Gastroesophageal sphincter (tissue), 4 donors: ENCODE measurements around the gene NR3C1. TPM values are rescaled to one million over a fixed set of nuclear protein-coding genes. Genes with fewer than 3 reads are reported as not detected.

ENCODE experiments used
- ATAC-seq: fragments of 150-250 bp; one replicate; pipeline ENCODE4 v1.9.1; 2016; ENCODE audit warnings: mild to moderate bottlenecking, moderate library complexity
- H3K27ac ChIP-seq, 4 donors: fragments of 200-600 bp; sonication (generic) in 3 of 4; 1 replicate in 3 of 4; 2 replicates in 1 of 4; pipeline ENCODE4 v1.5.1; 2016 to 2019
- H3K27me3 ChIP-seq: fragments of 200-600 bp; sonication (generic); one replicate; pipeline ENCODE4 v1.5.1; 2019
- H3K36me3 ChIP-seq, 2 donors: fragments of 200-600 bp; sonication (generic); one replicate each; pipeline ENCODE4 v1.5.1; 2019; ENCODE audit warnings: control low read depth in 1 of 2
- H3K4me1 ChIP-seq, 3 donors: fragments of 200-600 bp; sonication (generic); 1 replicate in 2 of 3; 2 replicates in 1 of 3; pipeline ENCODE4 v1.5.1; 2016 to 2019; ENCODE audit warnings: control low read depth in 2 of 3
- H3K4me3 ChIP-seq, 2 donors: fragments of 200-600 bp; sonication (generic); one replicate each; pipeline ENCODE4 v1.5.1; 2019; ENCODE audit warnings: mild to moderate bottlenecking in 1 of 2, moderate library complexity in 1 of 2
- H3K9me3 ChIP-seq, 3 donors: fragments of 200-600 bp; sonication (generic); one replicate each; pipeline ENCODE4 v1.5.1; 2017 to 2019; ENCODE audit warnings: control low read depth in 2 of 3
- CTCF ChIP-seq, 4 experiments: fragments of 200-600 bp in 2 of 4; fragments of 450-650 bp in 2 of 4; sonication (generic) in 1 of 4; IDR thresholded peaks; one replicate each; pipeline ENCODE4 v1.5.1; 2017 to 2019; ENCODE audit warnings: antibody characterized with exemption in 4 of 4, mild to moderate bottlenecking in 2 of 4, moderate library complexity in 2 of 4
- EP300 ChIP-seq: sonication (generic); formaldehyde crosslinking; IDR thresholded peaks from one replicate; pipeline ENCODE4 v1.6.1; 2017; ENCODE audit warnings: antibody characterized with exemption, mild to moderate bottlenecking
- POLR2A ChIP-seq, 2 donors: fragments of 450-650 bp; IDR thresholded peaks; one replicate each; pipeline ENCODE4 v1.6.1; 2017; ENCODE audit warnings: antibody characterized with exemption in 2 of 2, mild to moderate bottlenecking in 2 of 2, moderate library complexity in 1 of 2
- POLR2AphosphoS5 ChIP-seq: sonication (generic); formaldehyde crosslinking; IDR thresholded peaks from one replicate; pipeline ENCODE4 v1.6.1; 2017; ENCODE audit warnings: antibody characterized with exemption
- WGBS, 2 donors: methylation state at CpG; one replicate each; pipeline ENCODE4 v1.1.5; 2018; ENCODE audit warnings: low coverage in 1 of 2; 5-methylcytosine and 5-hydroxymethylcytosine counted together
- total RNA-seq, 4 donors: library from RNA; depleted of rRNA; stranded (reverse); fragments of >200 nt; gene quantifications; one replicate each; pipeline ENCODE4 v1.1.0, GENCODE V29; 2016

NR3C1 gene
- total RNA-seq, 4 donors from 2014 or later: 69.7 to 103 (median 85.6) TPM

GRCh38 chr5:143406408-143406807, 2.9 kb upstream of the NR3C1 start:
- no peaks in the 10 kb centered on the region for H3K27me3 ChIP-seq
- TF ChIP-seq EP300 (no peak), CTCF (IDR thresholded peaks at IDR 0.05) (no peak)
- H3K9me3 ChIP-seq: no peaks in the 10 kb centered on the region
- H3K27ac ChIP-seq: no peak overlapping the region
- no peak for ATAC-seq
- no peak overlapping the region for H3K4me3 ChIP-seq
- 100% methylated on average over 1 of the region's 1 CpG for WGBS, 2 donors
- H3K4me1 ChIP-seq: peaks cover 0 to 5% (median 0%) of the 10 kb centered on the region in 3 donors
- no peaks in the 10 kb centered on the region for H3K36me3 ChIP-seq

GRCh38 chr5:143405849-143406098, 2.3 kb upstream of the NR3C1 start:
- H3K4me3 ChIP-seq: peak overlapping the region; percentile 54 to 93
- H3K36me3 ChIP-seq: no peaks in the 10 kb centered on the region
- no peak for ATAC-seq
- TF ChIP-seq POLR2A (IDR thresholded peaks at IDR 0.05) (no peak), POLR2AphosphoS5 (no peak), CTCF (IDR thresholded peaks at IDR 0.05) (no peak), EP300 (no peak)
- no peaks in the 10 kb centered on the region for H3K9me3 ChIP-seq
- H3K27ac ChIP-seq: peak overlapping the region; percentile 77 to 100 (median 96)
- peaks cover 0 to 6% (median 0%) of the 10 kb centered on the region in 3 donors for H3K4me1 ChIP-seq
- no peaks in the 10 kb centered on the region for H3K27me3 ChIP-seq
- WGBS, 2 donors: 67 to 68% methylated on average over 3 of the region's 3 CpGs

- H3K36me3 ChIP-seq: no peaks in the 10 kb centered on the region
- TF ChIP-seq CTCF (IDR thresholded peaks at IDR 0.05) (peak in 3 of 4 experiments; percentile 9 to 43 (median 26)), EP300 (no peak), POLR2AphosphoS5 (peak; percentile 67), POLR2A (IDR thresholded peaks at IDR 0.05) (peak; percentile 57 to 60)
- peak overlapping the region; percentile 77 to 100 (median 96) for H3K27ac ChIP-seq
- H3K27me3 ChIP-seq: no peaks in the 10 kb centered on the region
- no peaks in the 10 kb centered on the region for H3K9me3 ChIP-seq
- peak overlapping the region; percentile 54 to 93 for H3K4me3 ChIP-seq
- 3 to 17% methylated on average over 1 to 28 of the region's 52 CpGs for WGBS, 2 donors
- peaks cover 0 to 12% (median 0%) of the 10 kb centered on the region in 3 donors for H3K4me1 ChIP-seq
- peak; percentile 46 for ATAC-seq
Observed at GRCh38 chr5:143405063-143405848, 1.8 kb upstream of the NR3C1 start.

GRCh38 chr5:143404416-143405062, 1.1 kb upstream of the NR3C1 start:
- no peaks in the 10 kb centered on the region for H3K27me3 ChIP-seq
- peak overlapping the region; percentile 77 to 100 (median 96) for H3K27ac ChIP-seq
- no peak for TF ChIP-seq EP300
- peak; percentile 25 for TF ChIP-seq POLR2AphosphoS5
- H3K36me3 ChIP-seq: no peaks in the 10 kb centered on the region
- peaks cover 0 to 19% (median 0%) of the 10 kb centered on the region in 3 donors for H3K4me1 ChIP-seq
- WGBS, 2 donors: 0 to 8% methylated on average over 2 to 11 of the region's 41 CpGs
- H3K4me3 ChIP-seq: peak overlapping the region; percentile 54 to 93
- H3K9me3 ChIP-seq: no peaks in the 10 kb centered on the region
- ATAC-seq: peak; percentile 62

GRCh38 chr5:143403334-143403592, 223 bp downstream of the NR3C1 start:
- ATAC-seq: peak; percentile 30
- H3K27me3 ChIP-seq: no peaks in the 10 kb centered on the region
- H3K36me3 ChIP-seq: no peaks in the 10 kb centered on the region
- TF ChIP-seq POLR2A (IDR thresholded peaks at IDR 0.05) (no peak), POLR2AphosphoS5 (no peak), CTCF (IDR thresholded peaks at IDR 0.05) (no peak), EP300 (no peak)
- H3K9me3 ChIP-seq: no peaks in the 10 kb centered on the region
- peaks cover 0 to 31% (median 0%) of the 10 kb centered on the region in 3 donors for H3K4me1 ChIP-seq
- H3K4me3 ChIP-seq: peak overlapping the region; percentile 54 to 93
- WGBS, 2 donors: 0% methylated on average over 1 of the region's 27 CpGs; no CpG with 5 or more reads in 1 of the 2 donors
- peak overlapping the region; percentile 77 to 100 (median 96) for H3K27ac ChIP-seq
